Upper lobe of right lung (tissue), 1 donor: ENCODE results near the gene TCP11. TPM values are rescaled to one million over a fixed set of nuclear protein-coding genes. Genes with fewer than 3 reads are reported as not detected.

ENCODE experiments used
- ATAC-seq: fragments of 200-7000 bp; cut with Tn5 transposase; one replicate; pipeline ENCODE4 v1.9.1; 2020; ENCODE audit warnings: mild to moderate bottlenecking, moderate library complexity
- DNase-seq: peaks from one replicate; pipeline ENCODE4 v3.0.0-alpha.2; 2020
- H3K27ac ChIP-seq: fragments of 200-600 bp; one replicate; pipeline ENCODE4 v1.8.0; 2022
- H3K27me3 ChIP-seq: fragments of 200-600 bp; one replicate; pipeline ENCODE4 v1.8.0; 2022; ENCODE audit warnings: mild to moderate bottlenecking
- H3K36me3 ChIP-seq: fragments of 200-600 bp; one replicate; pipeline ENCODE4 v1.8.0; 2022
- H3K4me1 ChIP-seq: fragments of 200-600 bp; one replicate; pipeline ENCODE4 v1.8.0; 2022
- H3K4me3 ChIP-seq: fragments of 200-600 bp; one replicate; pipeline ENCODE4 v1.8.0; 2022; ENCODE audit warnings: mild to moderate bottlenecking
- H3K9me3 ChIP-seq: fragments of 200-600 bp; one replicate; pipeline ENCODE4 v1.8.0; 2022
- intact Hi-C: fragments of 100-400 bp; cut with DNase I; formaldehyde crosslinking; loops from one replicate; pipeline ENCODE4 v1.11.0; 2022
- total RNA-seq: library from RNA; stranded (reverse); fragmentation: NEBNext Ultra II Directional; extraction: Animal tissue kit (Norgen Biotek cat#: 25700); gene quantifications from one replicate; pipeline ENCODE4 v1.2.1, GENCODE V29; 2021
- TF ChIP-seq, protein P1 (sequence below): fragments of 200-600 bp; IDR thresholded peaks from one replicate; pipeline ENCODE4 v1.8.0; 2022; ENCODE audit warnings: antibody characterized with exemption
- donor health status: DM: no; HTN: yes; CAD: no; lungs with severe emphysema.

TCP11 gene
- total RNA-seq, 1 donor from 2014 or later, result not detected

DNA sequence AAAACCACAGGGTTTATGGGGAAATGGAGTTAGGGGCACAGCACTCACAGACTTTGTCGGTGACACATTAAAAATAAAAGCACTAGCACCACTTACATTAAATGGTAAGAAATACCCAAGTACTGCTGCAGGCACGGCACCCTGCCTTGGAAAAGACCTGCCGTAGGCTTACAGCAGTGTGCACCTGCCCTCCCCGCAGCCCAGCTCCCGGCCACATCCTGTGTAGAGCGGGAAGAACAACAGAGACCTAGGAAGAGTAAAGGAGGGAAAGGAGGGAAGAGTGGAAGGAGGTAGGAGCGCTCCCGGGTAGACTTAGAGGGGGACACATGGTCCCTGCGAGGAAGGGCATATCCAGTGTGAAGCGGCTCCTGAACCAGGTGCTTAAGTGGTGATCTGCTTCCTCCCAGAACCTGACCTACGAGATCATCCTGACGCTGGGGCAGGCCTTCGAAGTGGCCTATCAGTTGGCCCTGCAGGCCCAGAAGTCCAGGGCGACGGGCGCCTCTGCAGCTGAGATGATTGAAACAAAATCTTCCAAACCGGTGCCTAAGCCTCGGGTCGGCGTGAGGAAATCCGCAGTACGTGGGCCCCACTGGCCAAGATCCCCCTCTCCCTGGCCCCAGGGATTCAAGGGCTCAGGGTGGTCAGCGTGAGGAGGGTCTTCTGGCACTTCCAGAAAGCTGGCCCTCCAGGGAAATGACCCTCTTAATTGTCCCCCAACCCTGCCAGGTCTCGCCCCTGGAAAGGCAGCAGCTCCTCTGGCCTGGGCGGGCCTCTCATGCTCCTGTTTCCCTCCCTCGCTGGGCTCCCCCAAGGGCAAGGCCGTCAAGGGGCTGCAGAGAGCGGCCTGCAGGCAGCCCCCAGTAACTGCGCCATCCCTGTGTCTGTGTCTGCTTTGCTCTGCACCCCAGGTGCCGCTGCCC is 55.5 kb downstream of the TCP11 start:
- Histone ChIP-seq H3K27ac (no peak overlapping the region), H3K36me3 (peaks cover 95% of the 10 kb centered on the region), H3K27me3 (no peaks in the 10 kb centered on the region), H3K9me3 (no peaks in the 10 kb centered on the region), H3K4me1 (peaks cover 22% of the 10 kb centered on the region), H3K4me3 (no peak overlapping the region)
- ATAC-seq (no peak), DNase-seq (peak; percentile 46)
- intact Hi-C loops, result no loop called here
- TF ChIP-seq, protein P1, sequence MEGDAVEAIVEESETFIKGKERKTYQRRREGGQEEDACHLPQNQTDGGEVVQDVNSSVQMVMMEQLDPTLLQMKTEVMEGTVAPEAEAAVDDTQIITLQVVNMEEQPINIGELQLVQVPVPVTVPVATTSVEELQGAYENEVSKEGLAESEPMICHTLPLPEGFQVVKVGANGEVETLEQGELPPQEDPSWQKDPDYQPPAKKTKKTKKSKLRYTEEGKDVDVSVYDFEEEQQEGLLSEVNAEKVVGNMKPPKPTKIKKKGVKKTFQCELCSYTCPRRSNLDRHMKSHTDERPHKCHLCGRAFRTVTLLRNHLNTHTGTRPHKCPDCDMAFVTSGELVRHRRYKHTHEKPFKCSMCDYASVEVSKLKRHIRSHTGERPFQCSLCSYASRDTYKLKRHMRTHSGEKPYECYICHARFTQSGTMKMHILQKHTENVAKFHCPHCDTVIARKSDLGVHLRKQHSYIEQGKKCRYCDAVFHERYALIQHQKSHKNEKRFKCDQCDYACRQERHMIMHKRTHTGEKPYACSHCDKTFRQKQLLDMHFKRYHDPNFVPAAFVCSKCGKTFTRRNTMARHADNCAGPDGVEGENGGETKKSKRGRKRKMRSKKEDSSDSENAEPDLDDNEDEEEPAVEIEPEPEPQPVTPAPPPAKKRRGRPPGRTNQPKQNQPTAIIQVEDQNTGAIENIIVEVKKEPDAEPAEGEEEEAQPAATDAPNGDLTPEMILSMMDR, result no peak

DNA sequence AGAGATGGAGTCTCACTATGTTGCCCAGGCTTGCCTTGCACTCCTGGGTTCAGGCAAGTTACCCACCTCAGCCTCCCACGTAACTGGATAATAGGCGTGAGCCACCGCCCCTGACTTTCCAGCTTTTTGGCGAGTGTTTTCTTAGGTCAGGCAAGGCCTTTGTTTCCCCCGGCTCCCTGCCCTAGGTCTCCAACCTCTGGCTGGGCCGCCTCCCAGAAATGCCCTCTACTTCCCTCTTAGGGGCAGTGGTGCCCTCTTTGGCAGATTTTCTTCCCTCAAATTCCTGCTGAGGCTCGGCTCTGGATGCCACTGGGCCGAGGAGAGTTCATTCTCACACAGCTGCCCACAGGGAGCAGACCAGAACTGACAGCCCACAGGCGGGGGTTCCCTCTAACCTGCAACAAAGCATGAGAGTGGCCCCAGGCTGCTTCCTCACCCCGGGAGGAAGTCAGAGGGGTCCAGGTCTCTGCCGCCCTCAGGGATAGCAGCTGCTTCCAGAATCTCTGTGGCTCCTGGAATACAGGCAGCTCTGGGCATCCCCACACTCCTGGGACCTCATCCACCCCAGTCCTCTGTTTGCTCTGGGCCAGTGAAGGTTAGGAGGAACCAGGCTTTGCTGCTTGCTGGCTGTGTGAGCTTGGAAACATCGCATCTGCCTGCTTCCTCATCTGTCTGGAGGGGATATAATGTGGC is 56.5 kb downstream of the TCP11 start:
- intact Hi-C loops, result no loop called here
- TF ChIP-seq, protein P1, result no peak
- Histone ChIP-seq H3K27ac (no peak overlapping the region), H3K4me3 (no peak overlapping the region), H3K27me3 (no peaks in the 10 kb centered on the region), H3K9me3 (no peaks in the 10 kb centered on the region), H3K4me1 (peaks cover 19% of the 10 kb centered on the region), H3K36me3 (peaks cover 96% of the 10 kb centered on the region)
- ATAC-seq (no peak), DNase-seq (peak; percentile 50)

DNA sequence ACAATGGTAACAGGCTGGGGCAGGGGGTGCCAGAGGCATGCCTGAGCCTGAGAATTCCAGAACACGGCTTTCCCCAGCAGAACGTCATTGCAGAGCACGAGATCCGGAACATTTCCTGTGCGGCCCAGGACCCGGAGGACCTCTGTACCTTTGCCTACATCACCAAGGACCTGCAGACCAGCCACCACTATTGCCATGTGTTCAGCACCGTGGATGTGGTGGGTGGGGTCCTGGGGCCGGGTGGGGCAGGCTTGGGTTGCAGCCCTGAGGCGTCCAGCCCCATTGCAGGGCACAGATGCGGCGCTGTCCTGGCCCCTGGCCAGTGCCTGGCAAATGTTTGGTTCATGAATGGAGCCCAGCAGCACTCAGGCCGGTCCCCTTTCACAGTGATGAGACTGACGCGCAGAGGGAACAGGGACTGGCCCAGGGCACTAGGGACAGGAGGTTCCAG is 57.1 kb downstream of the TCP11 start:
- Histone ChIP-seq H3K27ac (no peak overlapping the region), H3K36me3 (peaks cover 97% of the 10 kb centered on the region), H3K9me3 (no peaks in the 10 kb centered on the region), H3K4me1 (peaks cover 14% of the 10 kb centered on the region), H3K4me3 (no peak overlapping the region), H3K27me3 (no peaks in the 10 kb centered on the region)
- TF ChIP-seq, protein P1, result no peak
- intact Hi-C loops, result no loop called here
- DNase-seq (peak; percentile 52), ATAC-seq (no peak)

DNA sequence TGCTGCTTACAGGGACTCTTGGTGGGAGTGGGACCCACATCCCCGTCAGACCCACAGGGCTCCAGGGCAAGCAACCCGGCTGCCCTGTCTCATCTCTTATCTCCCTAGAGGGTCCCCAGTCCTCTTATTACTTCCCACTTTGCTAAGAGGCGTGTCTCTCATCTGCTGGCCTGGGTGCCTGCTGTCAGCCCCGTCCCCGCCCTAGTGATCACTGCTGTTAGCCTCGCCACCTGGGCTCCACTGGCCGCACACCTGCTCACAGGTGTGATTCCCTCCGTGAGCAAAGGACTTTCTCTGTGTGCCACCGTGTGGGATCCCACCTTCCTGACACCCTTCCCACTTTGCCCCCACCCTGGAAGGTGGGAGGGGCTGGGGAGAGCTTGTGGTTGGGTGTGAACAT is 57.6 kb downstream of the TCP11 start:
- peak; percentile 51 for DNase-seq
- no peak overlapping the region for H3K27ac ChIP-seq

DNA sequence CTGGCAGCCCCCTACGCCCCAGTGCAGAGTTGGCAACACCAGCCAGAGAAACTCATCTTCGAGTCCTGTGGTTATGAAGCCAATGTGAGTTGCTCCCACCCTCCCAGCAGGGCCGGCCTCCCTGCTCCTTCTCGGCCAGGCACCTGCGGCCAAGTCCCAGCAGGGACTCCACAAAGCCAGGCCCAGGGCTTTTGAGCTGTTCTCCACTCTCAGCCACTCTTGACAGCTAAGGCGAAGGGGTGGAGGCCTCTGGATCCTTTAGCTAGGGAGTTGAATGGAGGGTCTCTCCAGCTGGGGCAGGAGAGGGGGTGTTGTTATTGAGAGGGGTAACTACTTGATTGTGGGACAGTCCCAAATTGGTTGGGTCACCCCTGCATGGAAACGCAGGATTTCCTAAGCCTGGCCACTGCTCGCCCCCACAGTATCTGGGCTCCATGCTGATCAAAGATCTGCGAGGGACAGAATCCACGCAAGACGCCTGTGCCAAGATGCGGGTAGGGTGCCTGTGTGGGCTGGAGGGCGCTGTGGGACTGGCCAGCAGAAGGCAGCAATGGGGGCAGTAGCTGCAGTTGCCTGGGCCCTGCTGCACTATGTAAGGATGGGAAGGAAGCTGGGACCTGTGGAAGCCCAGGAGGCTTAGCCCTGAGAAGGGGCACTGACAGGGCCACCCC is 58.3 kb downstream of the TCP11 start:
- intact Hi-C loops, result no loop called here
- DNase-seq, result peak; percentile 50
- Histone ChIP-seq H3K9me3 (no peaks in the 10 kb centered on the region), H3K4me3 (no peak overlapping the region), H3K36me3 (peaks cover 98% of the 10 kb centered on the region), H3K27me3 (no peaks in the 10 kb centered on the region), H3K4me1 (peaks cover 4% of the 10 kb centered on the region), H3K27ac (no peak overlapping the region)
- no peak for ATAC-seq
- TF ChIP-seq, protein P1, result no peak

More for the DNA sequence above, 57.6 kb downstream of the TCP11 start:
- Histone ChIP-seq H3K4me1 (peaks cover 9% of the 10 kb centered on the region), H3K4me3 (no peak overlapping the region), H3K27me3 (no peaks in the 10 kb centered on the region), H3K9me3 (no peaks in the 10 kb centered on the region), H3K36me3 (peaks cover 98% of the 10 kb centered on the region)
- no peak for ATAC-seq
- intact Hi-C loops, result no loop called here
- TF ChIP-seq, protein P1, result no peak
